H1 (cell line): ENCODE results near the gene ATF7.

Experiments
- CHD2 ChIP-seq: IDR thresholded peaks from 2 replicates; pipeline ENCODE4 v1.6.1; 2012; ENCODE audit warnings: low read length, improper control_type of control experiment
- CTCF ChIP-seq, 3 experiments: IDR thresholded peaks; 1 replicate in 2 of 3; 2 replicates in 1 of 3; pipeline versions ENCODE4 v1.5.1 to v1.6.1; 2011; ENCODE audit warnings: low read length in 3 of 3, mild to moderate bottlenecking in 3 of 3, inconsistent platforms in 2 of 3, low read depth in 1 of 3, moderate library complexity in 1 of 3; ENCODE audit not compliant: insufficient read depth in 1 of 3; ENCODE audit errors: control extremely low read depth in 1 of 3
- EP300 ChIP-seq, 2 experiments: IDR thresholded peaks; 1 replicate in 1 of 2; 2 replicates in 1 of 2; pipeline ENCODE4 v1.6.1; 2011 to 2012; ENCODE audit warnings: low read depth in 2 of 2, low read length in 2 of 2, mild to moderate bottlenecking in 2 of 2, borderline replicate concordance in 1 of 2, inconsistent platforms in 1 of 2, moderate library complexity in 1 of 2
- HDAC2 ChIP-seq, 2 experiments: fragments of 300-600 bp in 1 of 2; sonication (generic) in 1 of 2; IDR thresholded peaks; 2 replicates each; pipeline ENCODE4 v1.6.1; 2011 to 2012; ENCODE audit warnings: low read depth in 2 of 2, low read length in 2 of 2, mild to moderate bottlenecking in 2 of 2, moderate library complexity in 2 of 2, borderline replicate concordance in 1 of 2, inconsistent platforms in 1 of 2
- KDM1A ChIP-seq: fragments of 200-600, 300-600 bp; sonication (generic); IDR thresholded peaks from 2 replicates; pipeline ENCODE4 v1.7.1; 2016; ENCODE audit warnings: mild to moderate bottlenecking, low read length, borderline replicate concordance
- NRF1 ChIP-seq: IDR thresholded peaks from 2 replicates; pipeline ENCODE4 v1.6.1; 2011; ENCODE audit warnings: mild to moderate bottlenecking, low read depth, low read length, improper control_type of control experiment
- POLR2A ChIP-seq, 2 experiments: IDR thresholded peaks; 1 replicate in 1 of 2; 2 replicates in 1 of 2; pipeline ENCODE4 v1.6.1; 2011; ENCODE audit warnings: low read depth in 2 of 2, low read length in 2 of 2, mild to moderate bottlenecking in 2 of 2; ENCODE audit errors: control extremely low read depth in 1 of 2
- SP1 ChIP-seq: IDR thresholded peaks from 2 replicates; pipeline ENCODE4 v1.6.1; 2011; ENCODE audit warnings: low read depth, low read length
- TAF1 ChIP-seq: IDR thresholded peaks from 2 replicates; pipeline ENCODE4 v1.6.1; 2011; ENCODE audit warnings: mild to moderate bottlenecking, low read depth, low read length
- TAF7 ChIP-seq: optimal IDR thresholded peaks from 2 replicates; pipeline ENCODE3; 2011; ENCODE audit warnings: low read depth, mild to moderate bottlenecking, inconsistent platforms, low read length, moderate library complexity, borderline replicate concordance
- TBP ChIP-seq: IDR thresholded peaks from 2 replicates; pipeline ENCODE4 v1.6.1; 2011; ENCODE audit warnings: low read depth, low read length, improper control_type of control experiment

DNA sequence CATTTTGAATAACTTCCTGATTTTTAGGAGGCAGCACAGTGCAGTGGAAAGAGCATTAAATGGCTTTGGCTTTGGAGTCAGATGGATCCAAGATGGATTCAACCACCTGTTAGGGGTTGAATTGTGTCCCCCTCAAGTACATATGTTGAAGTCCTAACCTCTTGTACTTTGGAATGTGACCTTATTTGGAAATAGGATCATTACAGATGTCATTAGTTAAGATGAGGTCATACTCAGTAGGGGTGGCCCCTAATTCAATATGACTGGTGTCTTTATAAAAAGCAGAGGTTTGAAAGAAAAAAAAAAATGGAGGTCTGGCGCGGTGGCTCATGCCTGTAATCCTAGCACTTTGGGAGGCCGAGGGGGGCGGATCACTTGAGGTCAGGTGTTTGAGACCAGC, 30.9 kb upstream of the ATF7 start:
- no peak for TF ChIP-seq TBP
- TF ChIP-seq POLR2A (IDR thresholded peaks at IDR 0.05; ENCODE audit: control extremely low read depth in 1 of 2, low read depth in 2 of 2, low read length in 2 of 2) = no peak
- TF ChIP-seq NRF1 = no peak
- no peak for TF ChIP-seq TAF7
- TF ChIP-seq EP300 (IDR thresholded peaks at IDR 0.05; ENCODE audit: borderline replicate concordance in 1 of 2, low read depth in 2 of 2, low read length in 2 of 2) = no peak
- no peak for TF ChIP-seq SP1
- TF ChIP-seq CHD2 = no peak
- TF ChIP-seq CTCF (IDR thresholded peaks at IDR 0.05; ENCODE audit: control extremely low read depth in 1 of 3, insufficient read depth in 1 of 3, low read depth in 1 of 3, low read length in 3 of 3) = no peak
- no peak for TF ChIP-seq HDAC2 (IDR thresholded peaks at IDR 0.05; ENCODE audit: borderline replicate concordance in 1 of 2, low read depth in 2 of 2, low read length in 2 of 2)
- no peak for TF ChIP-seq KDM1A
- TF ChIP-seq TAF1 = no peak
